Bronchial epithelial cell (primary cell): ENCODE data around the gene SH2D5. TPM values are rescaled to one million over a fixed set of nuclear protein-coding genes. Genes with fewer than 3 reads are reported as not detected.

Experiments
- DNase-seq: peaks from one replicate; pipeline ENCODE4 v3.0.0-alpha.2; 2010; ENCODE audit warnings: low read depth
- FAIRE-seq: peaks from 2 replicates; lab custom pipeline; 2011; peaks lifted over from hg19 to GRCh38; lab: Jason Lieb, UNC
- H3K27me3 ChIP-seq: 2 replicates; pipeline ENCODE4 v1.5.1; 2011; ENCODE audit warnings: low read length; ENCODE audit not compliant: control insufficient read depth, insufficient read depth
- H3K36me3 ChIP-seq: 2 replicates; pipeline ENCODE4 v1.5.1; 2011; ENCODE audit warnings: low read length; ENCODE audit not compliant: control insufficient read depth, insufficient read depth
- H3K4me3 ChIP-seq: 2 replicates; pipeline ENCODE4 v1.5.1; 2011; ENCODE audit warnings: mild to moderate bottlenecking, low read depth, low read length, control low read depth
- CTCF ChIP-seq: IDR thresholded peaks from 2 replicates; pipeline ENCODE4 v1.5.1; 2011; ENCODE audit warnings: mild to moderate bottlenecking, moderate library complexity, low read length, control low read depth, inconsistent platforms; ENCODE audit not compliant: insufficient read depth, severe bottlenecking
- total RNA-seq: library from RNA; depleted of rRNA; stranded (reverse); fragments of >200 nt; gene quantifications from 2 replicates; pipeline ENCODE4 v1.2.1, GENCODE V29; 2014

Gene SH2D5
- total RNA-seq, 1 donor from 2014 or later = 55.3 TPM

GRCh38 chr1:20698195-20698910 lies 34.1 kb downstream of the SH2D5 start:
- H3K27me3 ChIP-seq = no peaks in the 10 kb centered on the region
- no peak for TF ChIP-seq CTCF
- FAIRE-seq = no peak
- peak; percentile 32 for DNase-seq
- no peak overlapping the region for H3K4me3 ChIP-seq
- no peaks in the 10 kb centered on the region for H3K36me3 ChIP-seq

GRCh38 chr1:20697563-20697962 lies 34.9 kb downstream of the SH2D5 start:
- DNase-seq = no peak
- TF ChIP-seq CTCF = no peak
- FAIRE-seq = no peak
- Histone ChIP-seq H3K36me3 (no peaks in the 10 kb centered on the region), H3K27me3 (no peaks in the 10 kb centered on the region), H3K4me3 (no peak overlapping the region)

- H3K4me3 ChIP-seq = peak overlapping the region; percentile 38
- H3K36me3 ChIP-seq = no peaks in the 10 kb centered on the region
- no peak for FAIRE-seq
- H3K27me3 ChIP-seq = no peaks in the 10 kb centered on the region
- DNase-seq = peak; percentile 74
- peak; percentile 96 for TF ChIP-seq CTCF
Measured at GRCh38 chr1:20696397-20697333, 35.8 kb downstream of the SH2D5 start.

DNA sequence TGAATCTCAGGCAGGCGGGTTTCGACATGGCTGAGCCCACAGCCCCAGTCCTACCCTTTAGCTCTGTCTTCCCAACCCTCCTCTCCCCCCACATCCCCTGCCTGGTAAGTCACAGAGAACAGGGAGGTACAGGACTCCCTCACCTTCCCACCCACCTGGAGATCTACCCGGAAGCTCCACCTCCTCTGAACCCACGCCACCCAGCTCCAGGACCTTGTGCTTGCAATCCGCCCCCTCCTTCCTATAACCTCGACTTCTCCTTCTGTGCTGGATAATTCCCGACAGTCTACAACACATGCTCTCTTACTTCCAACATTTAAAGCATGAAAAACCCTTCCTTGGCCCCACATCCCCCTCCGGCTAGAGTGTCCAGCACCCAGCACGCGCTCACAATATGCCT lies 37.0 kb downstream of the SH2D5 start:
- Histone ChIP-seq H3K4me3 (no peak overlapping the region), H3K27me3 (no peaks in the 10 kb centered on the region), H3K36me3 (no peaks in the 10 kb centered on the region)
- FAIRE-seq (no peak), DNase-seq (no peak)
- TF ChIP-seq CTCF = no peak

DNA sequence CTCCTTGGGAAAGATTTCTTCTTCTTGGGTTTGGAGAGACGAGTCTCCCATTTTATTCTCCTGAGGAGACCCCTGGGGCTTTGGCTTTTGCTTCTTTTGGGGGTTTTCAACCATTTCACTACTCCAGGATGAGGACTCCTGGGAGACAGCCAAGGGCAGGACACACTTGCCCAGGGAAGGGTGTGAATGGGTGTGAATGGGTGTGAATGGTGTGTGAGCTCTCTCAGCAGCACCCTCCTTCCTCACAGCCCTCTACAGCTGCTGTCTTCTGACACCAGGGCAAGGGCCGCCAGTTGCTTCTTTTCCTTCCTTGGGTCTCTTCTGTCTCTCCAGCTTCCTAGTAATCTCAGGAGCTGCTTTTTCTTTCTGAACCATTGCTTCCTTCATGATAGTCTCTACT lies 38.9 kb downstream of the SH2D5 start:
- Histone ChIP-seq H3K27me3 (no peaks in the 10 kb centered on the region), H3K36me3 (no peaks in the 10 kb centered on the region), H3K4me3 (no peak overlapping the region)
- no peak for FAIRE-seq
- TF ChIP-seq CTCF = no peak
- DNase-seq = no peak
